Brain microvascular endothelial cell (primary cell): ENCODE data around the gene MYLK.

Experiments
- DNase-seq: peaks from one replicate; pipeline ENCODE4 v3.0.0-alpha.2; 2020
- H3K27ac ChIP-seq: fragments of 250-450 bp; sonication (Bioruptor Pico); 2 replicates; pipeline ENCODE4 v1.5.1; 2020; ENCODE audit warnings: mild to moderate bottlenecking, moderate library complexity
- H3K27me3 ChIP-seq: fragments of 250-450 bp; sonication (Bioruptor Pico); replicated peaks from 2 replicates; pipeline ENCODE4 v1.5.1; 2020; ENCODE audit warnings: mild to moderate bottlenecking
- H3K36me3 ChIP-seq: fragments of 250-450 bp; sonication (Bioruptor Pico); replicated peaks from 2 replicates; pipeline ENCODE4 v1.5.1; 2020; ENCODE audit warnings: mild to moderate bottlenecking
- H3K4me3 ChIP-seq: 2 replicates; pipeline ENCODE4 v1.5.1; 2011; ENCODE audit warnings: low read depth, mild to moderate bottlenecking, control low read depth, low read length, moderate library complexity
- in situ Hi-C: cut with HindIII; loops from 2 replicates; pipeline ENCODE4 v1.10.0; 2017; ENCODE audit warnings: low sequenced_read_pairs, low pct_ligation_motif_present
- TF ChIP-seq, protein P1 (sequence below): IDR thresholded peaks from 2 replicates; pipeline ENCODE4 v1.5.1; 2011; ENCODE audit warnings: low read depth, mild to moderate bottlenecking, moderate library complexity, low read length, control low read depth, inconsistent platforms; ENCODE audit errors: missing control alignments

The MYLK gene

DNA sequence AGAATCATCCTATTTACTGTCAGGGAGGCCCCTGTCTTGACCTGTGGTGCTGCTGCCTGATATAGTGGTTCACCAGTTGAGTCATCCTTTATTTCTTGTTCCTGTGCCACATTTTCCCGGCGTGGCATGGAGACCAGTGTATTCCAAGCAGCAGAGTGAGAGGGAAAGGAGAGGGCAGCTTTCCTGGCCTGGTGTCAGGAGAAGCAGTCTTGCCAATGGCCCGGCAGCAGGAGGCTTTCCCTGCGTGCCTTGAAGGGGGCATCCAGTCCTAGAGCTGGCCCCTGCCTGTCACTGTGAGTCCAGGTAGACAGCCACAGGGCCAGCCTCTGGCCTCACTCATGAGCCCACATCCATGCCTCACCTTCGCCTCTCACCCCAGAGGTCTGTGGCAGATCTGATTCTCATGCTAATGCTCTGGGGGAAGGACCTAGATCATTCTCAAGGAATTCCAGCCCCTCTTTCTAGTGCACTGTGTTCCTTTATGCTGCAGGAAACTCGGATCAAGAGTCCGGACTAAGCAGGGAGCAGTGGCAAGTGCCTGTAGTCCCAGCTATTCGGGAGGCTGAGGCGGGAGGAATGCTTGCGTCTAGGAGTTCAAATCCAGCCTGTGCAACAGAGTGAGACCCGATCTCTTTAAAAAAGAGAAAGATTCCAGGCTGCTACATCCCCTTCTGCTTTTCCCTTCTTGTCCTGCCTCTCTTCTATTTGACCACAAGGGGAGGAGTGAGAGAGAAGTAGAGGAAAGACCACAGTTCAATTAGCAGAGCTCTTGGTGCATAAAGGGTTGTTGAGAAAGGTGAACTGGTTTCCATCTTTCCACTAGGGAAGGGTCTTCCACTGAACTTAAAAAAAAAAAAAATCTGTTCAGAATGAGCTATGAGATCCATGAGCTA, 232.4 kb downstream of the MYLK start:
- DNase-seq = no peak
- in situ Hi-C loops = no loop called here
- H3K36me3 ChIP-seq = no peaks in the 10 kb centered on the region
- TF ChIP-seq, protein P1, sequence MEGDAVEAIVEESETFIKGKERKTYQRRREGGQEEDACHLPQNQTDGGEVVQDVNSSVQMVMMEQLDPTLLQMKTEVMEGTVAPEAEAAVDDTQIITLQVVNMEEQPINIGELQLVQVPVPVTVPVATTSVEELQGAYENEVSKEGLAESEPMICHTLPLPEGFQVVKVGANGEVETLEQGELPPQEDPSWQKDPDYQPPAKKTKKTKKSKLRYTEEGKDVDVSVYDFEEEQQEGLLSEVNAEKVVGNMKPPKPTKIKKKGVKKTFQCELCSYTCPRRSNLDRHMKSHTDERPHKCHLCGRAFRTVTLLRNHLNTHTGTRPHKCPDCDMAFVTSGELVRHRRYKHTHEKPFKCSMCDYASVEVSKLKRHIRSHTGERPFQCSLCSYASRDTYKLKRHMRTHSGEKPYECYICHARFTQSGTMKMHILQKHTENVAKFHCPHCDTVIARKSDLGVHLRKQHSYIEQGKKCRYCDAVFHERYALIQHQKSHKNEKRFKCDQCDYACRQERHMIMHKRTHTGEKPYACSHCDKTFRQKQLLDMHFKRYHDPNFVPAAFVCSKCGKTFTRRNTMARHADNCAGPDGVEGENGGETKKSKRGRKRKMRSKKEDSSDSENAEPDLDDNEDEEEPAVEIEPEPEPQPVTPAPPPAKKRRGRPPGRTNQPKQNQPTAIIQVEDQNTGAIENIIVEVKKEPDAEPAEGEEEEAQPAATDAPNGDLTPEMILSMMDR = peak; percentile 52
- no peak overlapping the region for H3K4me3 ChIP-seq
- no peak overlapping the region for H3K27ac ChIP-seq
- no peaks in the 10 kb centered on the region for H3K27me3 ChIP-seq

DNA sequence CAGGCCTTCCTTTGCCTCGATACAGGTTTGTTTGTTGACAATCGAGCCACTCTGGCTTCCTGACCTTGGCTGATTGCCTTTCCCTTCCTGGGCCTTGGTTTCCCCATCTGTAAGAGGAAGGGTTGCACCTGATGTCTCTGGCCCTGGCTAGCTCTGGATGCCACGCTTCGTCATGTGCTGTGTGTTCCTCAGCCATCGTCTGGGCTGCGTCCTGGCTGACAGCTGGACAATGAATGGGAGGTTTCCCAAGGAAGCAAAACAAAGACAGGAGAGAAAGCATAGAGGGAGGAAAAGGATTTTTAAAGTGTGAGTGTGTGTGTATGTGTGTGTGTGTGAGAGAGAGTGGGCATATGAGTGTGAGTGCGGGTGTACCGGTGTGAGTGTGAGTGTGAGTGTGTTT, 234.0 kb downstream of the MYLK start:
- in situ Hi-C loops = no loop called here

DNA sequence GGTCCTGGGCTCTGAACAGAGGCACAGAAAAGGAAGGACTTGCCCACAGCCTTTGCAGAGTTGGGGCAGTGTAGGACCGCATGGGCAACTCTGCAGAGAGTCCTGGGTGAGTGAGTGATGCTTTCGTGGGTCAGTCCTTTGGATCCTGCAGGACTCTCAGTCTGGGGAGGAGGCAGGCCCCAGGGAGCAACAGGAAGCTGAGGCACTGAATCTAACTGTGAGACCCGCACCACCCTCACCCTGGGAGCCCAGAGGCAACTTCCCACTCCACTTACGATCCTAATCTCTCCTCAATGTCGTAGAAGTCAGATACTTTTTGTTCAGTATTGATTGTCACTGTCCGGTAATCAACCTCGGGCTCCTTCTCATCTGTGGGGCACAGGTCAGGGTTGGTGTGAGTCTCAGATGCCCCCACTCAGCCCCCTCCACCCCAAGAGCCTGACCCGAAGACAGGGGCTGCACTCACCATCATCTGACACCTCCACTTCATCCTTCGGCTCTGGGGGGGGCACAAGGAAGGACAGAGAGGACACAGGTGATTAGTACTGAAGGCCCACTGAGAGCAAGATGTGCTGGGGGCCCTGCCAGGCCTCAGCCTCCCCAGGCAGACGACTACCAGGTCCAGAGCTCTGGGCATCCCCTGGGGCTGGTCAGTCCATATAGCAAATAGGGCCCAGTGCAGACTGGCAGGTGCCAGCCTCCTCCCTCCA, 235.3 kb downstream of the MYLK start:
- Histone ChIP-seq H3K27ac (no peak overlapping the region), H3K27me3 (no peaks in the 10 kb centered on the region), H3K4me3 (no peak overlapping the region), H3K36me3 (no peaks in the 10 kb centered on the region)
- no peak for DNase-seq
- TF ChIP-seq, protein P1 = no peak
- in situ Hi-C loops = loop anchor here (10.0 kb wide), 1 partner anchor 66 kb away; no protein-coding TSS in a partner anchor

More for the DNA sequence above, 234.0 kb downstream of the MYLK start:
- no peak overlapping the region for H3K27ac ChIP-seq
- TF ChIP-seq, protein P1 = no peak
- no peak for DNase-seq
- no peaks in the 10 kb centered on the region for H3K36me3 ChIP-seq
- no peak overlapping the region for H3K4me3 ChIP-seq
- H3K27me3 ChIP-seq = no peaks in the 10 kb centered on the region

DNA sequence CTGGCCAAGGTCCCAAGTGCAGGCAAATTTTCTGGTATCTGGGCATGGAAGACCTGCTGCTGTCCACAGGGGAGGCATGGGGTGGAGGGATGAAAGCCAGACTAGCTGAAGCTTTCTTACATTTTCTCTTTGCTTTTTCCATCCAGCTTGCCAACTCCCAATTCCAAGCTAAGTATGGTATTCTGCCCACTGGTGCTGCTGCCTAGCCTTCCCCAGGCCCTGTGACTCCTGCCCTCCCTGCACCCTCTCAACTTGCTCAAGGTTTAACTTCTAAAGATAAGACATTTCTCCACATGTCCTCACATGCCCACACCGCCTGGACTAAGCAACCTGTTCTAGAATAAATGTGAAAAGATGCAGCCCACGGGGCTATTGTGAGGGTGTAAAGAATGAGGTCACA, 239.8 kb downstream of the MYLK start:
- TF ChIP-seq, protein P1 = no peak
- no peak overlapping the region for H3K4me3 ChIP-seq
- in situ Hi-C loops = loop anchor here (10.0 kb wide), 1 partner anchor 70 kb away; no protein-coding TSS in a partner anchor
- H3K27me3 ChIP-seq = no peaks in the 10 kb centered on the region
- no peaks in the 10 kb centered on the region for H3K36me3 ChIP-seq
- no peak for DNase-seq
- no peak overlapping the region for H3K27ac ChIP-seq

DNA sequence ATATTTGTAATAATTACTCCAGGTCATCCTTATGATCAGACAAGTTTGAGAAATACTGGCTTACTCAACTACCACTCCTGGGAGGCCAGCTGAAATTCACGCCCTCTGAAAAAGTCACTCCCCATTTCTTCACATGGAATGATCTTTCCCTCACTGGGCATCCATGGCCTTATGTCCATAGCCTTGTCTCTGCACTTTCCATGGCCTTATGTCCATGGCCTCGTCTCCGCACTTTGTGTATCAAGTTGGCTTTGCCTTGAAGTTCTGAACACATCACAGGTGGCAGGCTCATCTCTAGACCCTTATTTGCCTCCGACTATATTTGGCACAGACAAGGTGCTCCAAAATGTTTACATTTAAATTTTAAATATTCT, 241.2 kb downstream of the MYLK start:
- H3K4me3 ChIP-seq = no peak overlapping the region
- no peaks in the 10 kb centered on the region for H3K36me3 ChIP-seq
- in situ Hi-C loops = loop anchor here (10.0 kb wide), 1 partner anchor 72 kb away; no protein-coding TSS in a partner anchor
- no peaks in the 10 kb centered on the region for H3K27me3 ChIP-seq
- no peak for DNase-seq
- H3K27ac ChIP-seq = no peak overlapping the region
- TF ChIP-seq, protein P1 = no peak
